Nucleus accumbens (tissue), 56 donors: ENCODE measurements around the gene RRAS.

ENCODE experiments used
- DNase-seq, 56 donors: peaks; one replicate each; lab custom pipeline; 2025; lab: John Stamatoyannopoulos, UW

The RRAS gene

DNA sequence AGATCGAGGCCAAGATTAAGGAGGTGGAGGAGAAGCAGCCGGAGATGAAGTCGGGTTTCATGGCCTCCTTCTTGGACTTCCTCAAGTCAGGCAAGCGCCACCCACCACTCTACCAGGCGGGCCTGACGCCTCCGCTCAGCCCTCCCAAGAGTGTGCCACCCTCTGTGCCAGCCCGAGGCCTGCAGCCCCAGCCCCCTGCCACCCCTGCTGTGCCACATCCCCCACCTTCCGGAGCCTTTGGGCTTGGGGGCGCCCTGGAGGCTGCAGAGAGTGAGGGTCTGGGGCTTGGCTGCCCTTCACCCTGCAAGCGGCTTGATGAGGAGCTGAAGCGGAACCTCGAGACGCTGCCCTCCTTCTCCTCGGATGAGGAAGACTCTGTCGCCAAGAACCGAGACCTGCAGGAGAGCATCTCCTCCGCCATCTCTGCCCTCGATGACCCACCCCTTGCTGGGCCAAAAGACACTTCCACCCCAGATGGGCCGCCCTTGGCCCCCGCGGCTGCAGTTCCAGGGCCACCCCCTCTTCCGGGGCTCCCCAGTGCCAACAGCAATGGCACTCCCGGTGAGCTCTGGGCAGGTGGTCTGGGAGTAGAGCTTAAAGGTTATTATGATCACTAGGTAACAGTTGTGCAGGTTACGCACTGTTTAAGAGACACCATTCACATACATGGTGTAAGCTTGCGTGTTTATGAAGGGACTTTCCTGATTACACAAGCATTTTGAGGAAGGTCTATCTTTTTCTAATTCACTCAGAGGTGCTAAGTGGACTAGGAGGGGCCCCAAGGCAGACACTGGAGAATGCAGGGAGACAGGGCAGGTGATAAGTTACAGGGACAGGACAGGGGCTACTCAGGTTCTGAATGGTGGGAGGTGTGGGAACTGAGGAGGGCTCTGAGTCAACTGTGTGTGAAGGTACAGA lies 40.3 kb downstream of the RRAS start:
- no peak for DNase-seq

DNA sequence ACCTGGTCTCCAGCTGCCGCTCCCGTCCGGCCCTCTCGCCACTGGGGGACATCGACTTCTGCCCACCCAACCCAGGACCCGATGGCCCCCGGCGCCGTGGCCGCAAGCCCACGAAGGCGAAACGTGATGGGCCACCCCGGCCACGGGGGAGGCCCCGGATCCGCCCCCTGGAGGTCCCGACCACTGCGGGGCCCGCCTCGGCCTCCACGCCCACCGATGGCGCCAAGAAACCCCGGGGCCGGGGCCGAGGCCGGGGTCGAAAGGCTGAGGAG lies 42.3 kb downstream of the RRAS start:
- no peak for DNase-seq

DNA sequence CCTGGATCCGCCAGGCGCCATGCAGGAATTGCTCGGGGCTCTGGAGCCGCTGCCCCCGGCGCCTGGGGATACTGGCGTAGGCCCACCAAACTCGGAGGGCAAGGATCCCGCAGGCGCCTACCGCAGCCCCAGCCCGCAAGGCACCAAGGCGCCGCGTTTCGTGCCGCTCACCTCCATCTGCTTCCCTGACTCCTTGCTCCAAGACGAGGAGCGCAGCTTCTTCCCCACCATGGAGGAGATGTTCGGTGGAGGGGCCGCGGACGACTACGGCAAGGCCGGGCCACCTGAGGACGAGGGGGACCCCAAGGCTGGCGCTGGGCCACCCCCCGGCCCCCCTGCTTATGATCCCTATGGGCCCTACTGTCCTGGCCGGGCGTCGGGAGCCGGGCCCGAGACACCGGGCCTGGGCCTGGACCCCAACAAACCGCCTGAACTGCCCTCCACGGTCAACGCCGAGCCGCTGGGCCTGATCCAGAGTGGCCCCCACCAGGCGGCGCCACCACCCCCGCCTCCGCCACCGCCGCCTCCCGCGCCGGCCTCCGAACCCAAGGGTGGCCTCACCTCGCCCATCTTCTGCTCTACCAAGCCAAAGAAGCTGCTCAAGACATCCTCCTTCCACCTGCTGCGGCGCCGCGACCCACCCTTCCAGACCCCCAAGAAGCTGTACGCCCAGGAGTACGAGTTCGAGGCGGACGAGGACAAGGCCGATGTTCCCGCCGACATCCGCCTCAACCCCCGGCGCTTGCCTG lies 42.8 kb downstream of the RRAS start:
- no peak for DNase-seq

DNA sequence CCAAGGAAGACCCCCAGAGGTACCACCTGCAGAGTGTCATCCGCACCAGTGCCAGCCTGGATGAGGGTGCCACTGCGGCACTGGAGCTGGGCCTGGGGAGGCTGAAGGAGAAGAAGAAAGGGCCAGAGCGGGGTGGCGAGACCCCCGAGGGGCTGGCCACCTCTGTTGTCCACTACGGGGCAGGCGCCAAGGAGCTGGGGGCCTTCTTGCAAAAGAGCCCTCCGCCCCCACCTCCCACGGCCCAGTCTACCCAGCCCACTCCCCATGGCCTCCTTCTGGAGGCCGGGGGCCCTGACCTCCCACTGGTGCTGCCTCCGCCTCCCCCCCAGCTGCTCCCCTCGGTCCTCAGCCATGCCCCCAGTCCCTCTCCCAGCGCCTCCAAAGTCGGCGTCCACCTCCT lies 43.5 kb downstream of the RRAS start:
- DNase-seq, result no peak

DNA sequence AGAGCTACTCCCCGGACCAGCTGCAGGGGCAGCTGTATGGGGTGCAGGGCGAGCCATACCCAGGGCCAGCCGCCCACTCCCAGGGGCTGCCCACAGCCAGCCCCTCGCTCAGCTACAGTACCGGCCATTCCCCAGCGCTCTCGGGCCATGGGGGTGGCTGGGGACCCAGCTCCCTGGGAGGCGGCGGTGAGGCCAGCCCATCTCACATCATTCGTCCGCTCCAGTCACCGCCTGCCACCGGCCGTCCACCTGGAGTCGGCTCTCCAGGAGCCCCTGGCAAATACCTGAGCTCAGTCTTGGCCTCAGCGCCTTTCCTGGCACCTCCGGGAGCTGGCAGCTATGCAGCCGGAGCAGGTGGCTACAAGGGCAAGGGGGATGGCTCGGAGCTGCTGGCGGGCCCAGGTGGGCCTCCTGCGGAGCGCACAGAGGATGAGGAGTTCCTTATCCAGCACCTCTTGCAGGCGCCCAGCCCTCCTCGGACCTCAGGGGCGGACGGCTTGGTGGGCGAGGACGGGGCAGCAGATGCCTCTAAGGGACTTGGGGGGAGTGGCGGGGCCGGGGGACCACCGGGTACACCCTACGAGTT lies 44.0 kb downstream of the RRAS start:
- no peak for DNase-seq

DNA sequence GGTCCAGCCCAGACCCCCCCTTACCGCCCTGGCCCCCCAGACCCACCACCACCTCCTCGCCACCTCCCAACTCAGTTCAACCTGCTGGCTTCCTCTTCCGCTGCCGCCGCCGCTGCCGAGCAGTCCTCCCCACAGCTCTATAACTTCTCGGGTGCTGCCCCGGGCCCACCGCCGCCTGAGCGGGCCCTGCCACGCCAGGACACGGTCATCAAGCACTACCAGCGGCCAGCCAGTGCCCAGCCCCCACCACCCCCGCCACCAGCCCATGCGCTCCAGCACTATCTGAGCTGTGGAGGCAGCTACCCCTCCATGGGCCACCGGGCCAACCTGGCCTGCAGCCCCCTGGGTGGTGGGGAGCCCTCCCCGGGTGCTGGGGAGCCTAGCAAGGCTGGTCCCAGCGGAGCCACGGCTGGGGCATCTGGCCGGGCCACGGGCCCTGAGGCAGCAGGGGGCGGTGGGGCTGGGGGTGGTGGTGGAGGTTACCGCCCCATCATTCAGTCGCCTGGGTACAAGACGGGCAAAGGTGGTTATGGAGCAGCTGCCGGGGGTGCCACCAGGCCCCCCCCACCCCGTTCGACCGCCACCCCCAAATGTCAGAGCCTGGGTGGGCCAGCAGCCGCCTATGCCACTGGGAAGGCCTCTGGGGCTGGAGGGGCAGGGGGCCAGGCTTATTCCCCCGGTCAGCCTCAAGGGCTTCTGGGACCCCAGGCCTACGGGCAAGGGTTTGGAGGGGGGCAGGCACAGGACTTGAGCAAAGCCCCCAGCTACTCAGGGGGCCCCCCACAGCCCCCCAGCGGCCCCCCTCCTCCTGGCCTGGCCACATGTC lies 44.7 kb downstream of the RRAS start:
- no peak for DNase-seq

DNA sequence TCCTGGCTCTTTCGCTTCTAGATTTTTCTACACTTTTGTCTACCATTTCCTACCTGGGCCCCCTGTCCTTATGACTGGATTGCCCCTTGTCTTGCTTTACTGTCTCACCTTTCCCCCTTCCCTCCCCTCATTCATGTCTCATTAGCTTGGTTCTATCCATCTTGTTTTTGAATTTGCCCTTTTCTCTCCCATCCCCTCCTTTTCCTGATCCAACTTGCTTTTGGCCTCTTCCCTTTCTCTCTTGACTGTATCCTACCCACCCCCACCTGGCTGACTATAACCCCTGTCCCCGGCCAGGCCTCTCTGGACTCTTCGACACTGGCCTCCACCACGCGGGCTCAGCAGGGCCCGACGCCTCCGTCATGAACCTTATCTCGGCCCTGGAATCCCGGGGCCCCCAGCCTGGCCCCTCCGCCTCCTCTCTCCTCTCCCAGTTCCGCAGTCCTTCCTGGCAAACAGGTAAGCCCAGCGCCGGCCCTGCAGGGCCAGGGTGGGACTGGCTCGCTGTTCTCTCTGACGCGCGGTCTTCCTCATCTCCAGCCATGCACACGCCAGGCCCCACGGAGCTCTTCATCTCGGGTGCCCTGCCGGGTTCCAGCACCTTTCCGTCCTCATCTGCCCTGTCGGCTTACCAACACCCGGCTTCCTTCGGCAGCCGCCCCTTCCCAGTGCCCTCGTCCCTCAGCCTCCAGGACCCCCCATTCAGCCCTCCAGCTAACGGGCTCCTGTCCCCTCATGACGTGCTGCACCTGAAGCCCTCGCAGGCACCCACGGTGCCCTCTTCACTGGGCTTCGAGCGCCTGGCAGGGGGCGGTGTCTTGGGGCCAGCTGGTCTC lies 45.6 kb downstream of the RRAS start:
- peak in 2 of 56 donors; percentile 1 to 6 for DNase-seq

DNA sequence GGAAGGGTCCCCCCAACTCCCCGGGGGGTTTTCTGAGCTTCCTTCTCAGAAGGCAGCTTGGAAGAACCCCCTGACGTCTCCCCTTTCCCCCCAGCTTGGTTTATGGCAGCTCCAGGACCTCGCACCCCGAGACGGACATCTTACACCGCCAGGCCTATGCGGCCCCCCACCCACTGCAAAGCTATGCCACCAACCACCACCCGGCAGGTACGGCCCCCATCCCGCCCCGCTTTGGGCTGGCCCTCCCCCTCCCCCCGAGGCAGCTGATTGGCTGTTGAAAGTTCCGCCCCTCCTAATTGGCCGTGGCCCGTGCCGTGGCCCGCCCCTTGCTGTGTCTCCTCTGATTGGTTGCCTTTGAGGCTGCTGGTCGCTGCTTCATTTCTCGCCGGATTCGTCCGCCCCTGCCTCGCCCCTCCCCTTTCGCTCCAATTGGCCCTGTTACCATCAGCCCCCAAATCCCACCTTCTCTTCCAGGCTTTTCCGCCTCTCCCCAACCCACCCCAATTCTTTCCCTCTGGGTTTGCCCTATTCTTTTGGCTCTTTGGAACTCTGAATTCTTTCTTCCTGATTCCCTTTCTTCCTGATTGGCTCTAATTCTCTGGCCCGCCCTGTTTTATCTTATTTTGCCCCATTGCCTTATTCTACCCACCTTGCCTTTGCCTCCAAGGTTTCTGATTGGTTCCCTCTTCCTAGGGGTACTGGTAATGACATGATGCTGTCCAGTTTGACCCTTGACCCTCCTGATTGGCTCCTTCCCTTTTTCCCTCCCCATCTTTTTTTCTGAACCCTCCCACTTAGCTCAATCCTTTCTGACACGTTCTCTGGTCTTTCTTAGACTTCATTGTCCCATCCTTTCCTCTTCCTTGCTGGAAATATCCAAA lies 46.5 kb downstream of the RRAS start:
- peak; percentile 41 to 96 (median 90) for DNase-seq

DNA sequence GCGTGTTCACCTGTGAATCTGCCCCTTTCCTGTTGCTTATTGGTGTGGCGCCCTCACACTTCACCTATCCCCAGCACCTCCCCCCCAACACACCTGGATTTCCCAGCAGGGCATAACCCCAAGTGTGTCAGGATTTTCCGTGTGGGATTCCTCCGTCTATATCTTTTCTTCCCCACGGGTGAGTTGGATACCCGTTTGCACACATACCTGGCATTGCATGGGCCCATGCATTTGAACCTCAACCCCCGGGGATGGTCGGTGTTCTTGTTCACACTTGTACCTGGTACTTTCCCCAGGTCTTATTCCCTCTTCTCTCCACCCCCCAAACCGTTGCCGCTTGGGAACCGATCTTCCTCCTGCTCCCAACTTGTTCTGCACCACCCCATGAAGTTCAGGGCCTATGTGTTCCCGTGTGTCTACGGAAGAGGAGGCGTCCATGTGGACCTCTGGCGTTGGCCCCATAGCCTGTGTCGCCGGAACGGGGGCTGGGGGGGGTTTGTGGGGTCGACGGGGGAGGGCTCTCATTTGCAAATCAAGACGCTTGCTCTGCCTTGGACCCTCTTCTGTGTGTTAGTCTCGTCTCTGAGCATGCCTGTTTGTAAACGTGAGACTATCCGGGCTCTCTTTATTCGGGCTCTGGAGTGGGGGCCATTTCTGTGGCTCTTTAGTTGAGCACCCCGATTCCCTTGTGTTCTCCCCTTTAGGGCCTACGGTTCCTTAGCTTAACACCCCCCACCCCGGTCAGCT lies 47.3 kb downstream of the RRAS start:
- peak in 11 of 56 donors; percentile 15 to 50 (median 28) for DNase-seq

DNA sequence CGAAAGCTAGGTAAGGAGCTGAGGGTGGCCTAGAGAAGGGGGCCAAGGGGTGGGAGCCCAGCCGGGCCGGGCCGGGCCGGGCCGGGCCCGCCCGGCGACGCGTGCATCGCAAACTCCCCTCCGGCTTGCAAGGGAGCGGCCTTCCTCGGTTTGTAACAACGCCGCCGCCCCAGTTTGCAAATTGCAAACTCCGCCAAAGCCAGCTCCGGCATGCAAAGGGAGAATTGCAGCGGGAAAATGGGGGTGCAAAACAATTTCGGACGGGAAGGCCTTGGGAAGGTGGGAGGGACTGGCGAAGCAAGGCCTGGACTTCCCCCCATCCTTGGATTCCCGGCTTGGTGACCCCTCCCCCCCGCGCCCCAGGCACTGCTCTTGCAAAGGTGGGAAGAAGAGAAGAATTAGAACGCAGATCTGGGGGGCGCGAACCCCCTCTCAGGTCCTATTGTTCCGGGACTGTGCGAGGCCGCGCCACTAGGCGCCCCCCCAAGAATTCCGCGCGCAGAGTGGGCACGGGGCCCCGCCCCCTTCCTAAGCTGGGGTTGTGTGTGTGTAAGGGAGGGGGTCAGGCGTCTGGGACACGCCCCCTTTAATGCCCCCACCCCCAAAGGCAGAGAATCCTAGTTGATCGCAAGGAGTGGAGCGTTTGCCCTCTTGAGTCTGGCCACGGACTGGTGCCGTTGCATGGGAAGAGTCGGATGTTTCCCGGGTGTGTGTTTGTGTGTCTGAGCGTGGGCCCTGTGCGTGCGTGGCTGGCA lies 48.0 kb downstream of the RRAS start:
- DNase-seq, result peak in 42 of 56 donors; percentile 30 to 73 (median 55)

DNA sequence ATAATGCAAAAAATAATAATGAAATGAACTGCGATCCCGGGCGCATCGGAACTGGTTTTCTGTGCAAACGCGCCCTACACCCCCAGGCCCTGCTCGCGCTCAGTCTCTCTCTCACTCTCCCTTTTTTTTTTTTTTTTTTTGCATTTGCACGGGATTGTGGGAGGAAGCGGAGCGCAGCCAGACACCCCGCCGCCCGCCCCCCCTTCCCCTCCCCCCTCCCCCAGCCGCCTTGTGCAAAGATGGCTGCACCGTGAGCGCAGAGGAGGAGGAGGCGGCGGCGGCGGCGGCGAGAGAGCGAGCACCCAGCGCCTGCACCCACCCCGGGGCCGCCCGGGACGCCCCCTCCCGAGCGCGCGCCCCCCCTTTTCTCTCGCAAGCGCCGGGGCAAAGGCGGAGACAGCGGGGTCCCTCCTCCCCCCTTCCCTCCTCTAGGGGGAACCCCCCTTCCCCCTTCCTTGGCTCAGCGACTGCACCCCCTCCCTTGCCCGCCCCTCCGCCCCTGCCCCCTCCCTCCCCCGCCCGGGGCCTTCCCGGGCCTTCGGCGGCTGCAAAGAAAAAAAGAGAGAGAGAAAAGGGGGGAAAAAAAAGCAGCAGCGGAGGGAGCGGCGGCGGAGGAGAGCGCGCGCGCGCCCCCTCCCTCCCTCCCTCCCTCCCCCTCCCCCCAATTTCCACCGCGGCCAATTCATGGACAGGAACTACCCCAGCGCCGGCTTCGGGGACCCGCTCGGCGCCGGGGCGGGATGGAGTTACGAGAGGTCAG lies 48.8 kb downstream of the RRAS start, which contains the start of gene PRR12:
PRR12 (plus strand) TSS at position 212 of the 760 bp plus-strand sequence; CDS start at position 685, 473 bp downstream.
- peak in 53 of 56 donors; percentile 22 to 93 (median 76) for DNase-seq

DNA sequence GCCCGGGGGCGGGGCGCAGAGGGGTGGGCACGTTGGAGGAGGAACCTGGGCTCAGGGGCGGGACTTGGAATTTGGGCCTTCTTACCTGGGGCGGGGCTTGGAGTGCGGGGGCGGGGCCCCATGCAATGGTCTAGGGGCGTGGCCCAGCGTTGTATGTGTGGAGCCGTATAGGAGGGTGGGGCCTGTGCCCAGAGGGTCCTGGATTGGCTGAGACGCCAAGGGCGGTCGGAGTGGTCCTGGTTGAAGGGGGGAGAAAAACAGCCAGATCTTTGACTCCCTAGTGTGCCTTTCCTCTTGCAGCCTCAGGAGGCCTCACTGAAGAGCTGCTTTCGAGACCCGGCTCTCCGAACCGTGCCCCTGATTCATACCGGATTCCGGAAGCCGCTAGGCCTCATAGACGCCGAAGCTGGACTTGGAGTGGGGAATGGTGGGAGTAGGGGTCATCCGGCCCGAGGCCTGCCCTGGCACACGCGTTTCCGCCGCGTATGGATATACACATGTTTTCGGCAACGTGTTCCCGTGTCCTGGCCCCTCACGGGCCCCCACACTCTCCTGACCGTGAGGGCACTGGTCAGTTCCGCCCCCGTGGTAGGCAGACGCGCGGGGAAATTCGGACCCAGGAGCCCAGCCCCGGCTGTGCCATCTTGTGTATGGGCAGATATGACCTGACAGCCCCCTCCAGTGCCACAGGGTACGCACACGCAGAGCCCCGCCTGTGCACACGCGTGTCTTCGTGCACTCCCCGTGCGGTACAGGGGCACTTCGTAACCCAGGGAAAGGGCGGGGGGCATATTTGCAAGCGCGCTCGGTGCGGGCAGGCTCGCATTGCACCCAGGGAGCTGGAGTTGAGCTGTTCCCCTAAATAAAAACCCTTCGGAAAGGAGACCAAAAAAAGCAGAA lies 49.6 kb downstream of the RRAS start:
- peak; percentile 41 to 96 (median 82) for DNase-seq

DNA sequence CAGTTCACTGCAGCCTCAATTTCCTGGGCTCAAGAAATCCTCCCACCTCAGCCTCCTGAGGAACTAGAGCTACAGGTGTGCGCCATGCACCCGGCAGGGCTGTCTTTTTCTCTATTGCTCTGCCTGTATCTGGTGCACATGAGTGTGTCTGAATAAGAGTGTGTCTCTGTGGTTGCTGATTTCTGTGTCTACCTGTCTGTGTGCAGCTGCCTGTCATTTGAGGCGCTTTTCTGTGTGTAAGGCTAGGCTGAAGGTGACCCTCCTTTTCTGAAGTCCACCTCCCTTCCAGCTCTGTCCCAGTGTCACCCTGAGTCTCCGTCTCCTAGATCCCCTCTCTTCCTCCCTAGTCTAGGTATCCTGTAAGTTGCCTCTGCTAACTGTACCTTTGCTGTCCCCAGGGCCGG lies 50.4 kb downstream of the RRAS start:
- peak in 1 of 56 donors; percentile 16 for DNase-seq

DNA sequence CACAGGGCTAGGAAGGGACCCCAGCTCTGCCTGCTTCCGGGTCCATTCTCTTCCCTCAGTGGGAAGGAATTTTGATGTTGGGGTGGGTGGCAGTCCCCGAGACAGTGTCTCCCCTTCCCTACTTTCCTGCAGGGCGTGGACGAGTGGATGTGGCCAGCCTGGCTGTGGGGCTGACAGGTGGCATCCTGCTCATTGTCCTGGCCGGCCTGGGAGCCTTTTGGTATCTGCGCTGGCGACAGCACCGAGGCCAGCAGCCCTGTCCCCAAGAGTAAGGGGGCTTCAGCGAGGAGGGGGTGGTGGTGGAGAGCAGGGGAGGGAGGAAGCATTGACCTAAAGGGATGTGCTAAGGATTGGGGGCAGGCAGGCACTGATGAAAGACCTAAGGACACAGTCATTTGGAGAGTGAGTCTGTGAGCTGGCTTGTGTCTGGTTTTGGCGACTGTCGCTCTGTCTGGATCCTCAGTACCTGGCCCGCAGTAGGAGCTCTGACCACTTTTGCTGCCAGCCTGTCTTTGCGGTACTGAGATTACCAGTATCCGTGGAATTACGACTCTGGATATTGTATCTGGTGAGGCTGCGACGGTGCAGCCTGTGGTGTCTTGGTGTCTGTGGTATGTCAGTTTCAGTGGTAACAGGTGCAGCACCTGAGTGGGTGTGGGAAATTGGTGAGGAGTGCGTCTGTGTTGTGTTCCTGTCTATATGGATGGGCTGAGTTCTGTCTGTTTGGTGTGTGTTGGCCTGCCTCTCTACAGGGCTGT lies 51.4 kb downstream of the RRAS start:
- no peak for DNase-seq
